Stimulated activated CD4-positive, alpha-beta T cell treated with anti-CD3 and anti-CD28 coated beads, Interleukin-4, amount 100 ng/mL, for 24 hours (primary cell): ENCODE data around the gene PASD1.

Experiments used
- DNase-seq: peaks from one replicate; pipeline ENCODE4 v3.0.0-alpha.2; 2020

PASD1 gene

DNA sequence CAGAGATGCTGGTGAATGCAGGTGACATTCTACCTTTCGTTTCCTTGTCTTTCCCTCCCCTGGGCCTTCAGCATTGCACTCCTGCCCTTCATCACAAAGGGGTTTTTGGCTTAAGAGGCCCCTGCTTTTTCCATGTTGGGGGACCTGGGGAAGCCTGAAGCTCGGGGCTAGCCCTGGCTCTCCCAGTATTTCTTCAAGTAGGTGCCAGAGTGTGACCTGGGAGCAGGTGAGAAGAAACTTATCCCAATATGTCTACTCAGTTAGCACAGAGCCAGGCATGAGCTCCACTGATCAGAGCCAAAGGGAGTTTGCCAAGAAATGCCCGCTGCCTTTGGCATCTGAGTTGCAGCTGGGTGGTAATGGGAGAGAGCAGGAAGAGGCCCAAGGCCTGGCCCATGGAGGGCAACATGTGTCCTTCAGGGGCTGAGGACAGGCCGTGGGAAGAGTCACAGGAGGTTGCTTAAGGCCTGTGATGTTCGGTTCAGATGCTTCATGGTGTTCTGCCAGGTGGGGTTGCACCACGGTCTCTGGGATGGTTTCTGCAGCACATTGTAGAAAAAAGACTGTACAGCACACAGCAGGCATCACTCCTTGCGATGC lies 139.4 kb downstream of the PASD1 start:
- no peak for DNase-seq

- no peak for DNase-seq
Measured at GRCh38 chrX:151703487-151703886, 140.0 kb downstream of the PASD1 start.

- DNase-seq, result no peak
Measured at GRCh38 chrX:151704041-151704663, 140.7 kb downstream of the PASD1 start.

DNA sequence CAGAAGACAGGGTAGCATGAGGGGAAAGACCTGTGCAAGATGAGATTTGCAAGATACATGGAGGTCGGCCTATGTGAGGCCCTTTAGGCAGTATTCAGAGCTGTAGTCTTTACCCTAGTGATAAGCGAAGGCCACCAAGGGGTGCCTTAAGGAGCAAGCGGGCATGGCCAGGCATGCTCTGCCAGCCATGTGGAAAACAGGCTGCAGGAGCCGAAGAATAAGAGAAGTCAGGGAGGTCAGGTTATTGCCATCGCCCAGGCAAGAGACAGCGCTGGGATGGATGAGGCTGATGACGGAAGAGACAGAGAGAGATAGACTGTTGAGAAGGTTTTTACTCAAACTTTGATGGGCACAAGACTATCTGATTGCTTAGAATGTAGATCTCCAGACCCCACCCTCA lies 145.3 kb downstream of the PASD1 start:
- DNase-seq, result no peak

GRCh38 chrX:151710457-151710856 lies 147.0 kb downstream of the PASD1 start:
- DNase-seq, result no peak

DNA sequence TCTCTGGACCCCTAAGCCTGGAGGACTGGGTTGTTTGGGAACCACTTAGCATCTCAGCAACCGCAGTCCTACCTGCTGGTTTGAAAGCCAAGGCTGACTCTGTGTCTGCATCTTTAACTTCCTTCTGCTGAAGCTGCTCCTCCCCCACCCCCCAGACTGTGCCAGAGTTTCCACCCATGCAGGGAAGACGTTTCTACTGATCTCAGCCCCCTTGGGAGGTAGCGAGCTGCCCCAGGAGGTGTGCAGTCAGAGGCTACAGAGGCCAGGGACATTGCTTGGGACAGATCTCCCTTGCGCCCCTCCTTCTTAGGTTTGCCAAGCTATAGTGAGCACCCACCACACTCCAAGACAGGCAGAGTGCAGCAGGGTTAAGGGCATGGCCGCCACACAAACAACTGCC lies 147.7 kb downstream of the PASD1 start:
- DNase-seq, result no peak

DNA sequence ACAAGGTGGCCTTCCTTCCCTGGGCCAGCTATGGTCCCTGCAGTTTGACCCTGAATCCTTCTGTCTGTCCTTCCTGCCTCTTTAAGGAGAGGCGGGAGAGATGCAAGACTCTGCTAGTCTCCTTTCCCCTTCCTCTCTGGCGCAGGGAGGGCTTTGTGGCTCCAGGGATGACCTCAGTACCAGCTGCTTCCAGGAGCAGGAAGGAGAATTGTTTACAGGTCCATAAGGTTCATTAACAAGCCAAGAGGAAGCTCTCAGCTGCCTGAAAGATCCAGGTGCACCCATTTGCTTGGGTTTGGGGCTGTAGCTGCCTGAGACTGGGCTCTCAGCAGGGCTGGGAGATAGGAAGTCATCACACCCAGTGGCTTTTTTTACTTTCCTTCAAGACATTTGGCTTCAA lies 148.3 kb downstream of the PASD1 start:
- no peak for DNase-seq

DNA sequence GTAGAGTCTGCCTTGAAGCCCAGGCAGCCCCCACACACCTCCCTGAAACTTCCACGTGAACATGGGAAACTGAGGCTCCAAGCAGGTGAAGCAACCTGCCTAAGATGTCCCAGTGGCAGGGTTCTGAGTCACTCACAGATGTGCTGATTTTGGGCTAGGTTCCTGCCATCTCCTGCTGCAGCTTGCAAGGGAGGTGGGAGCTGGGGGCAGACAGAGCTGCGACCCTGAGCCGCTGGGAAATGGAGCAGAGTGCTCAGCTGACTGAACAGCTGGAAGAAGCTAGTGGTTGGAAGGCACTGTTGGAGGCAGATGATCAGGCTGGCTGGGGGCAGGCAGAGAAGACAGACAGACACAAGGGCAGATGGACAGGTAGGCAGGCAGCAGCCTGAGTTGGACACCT lies 148.8 kb downstream of the PASD1 start:
- DNase-seq, result no peak

DNA sequence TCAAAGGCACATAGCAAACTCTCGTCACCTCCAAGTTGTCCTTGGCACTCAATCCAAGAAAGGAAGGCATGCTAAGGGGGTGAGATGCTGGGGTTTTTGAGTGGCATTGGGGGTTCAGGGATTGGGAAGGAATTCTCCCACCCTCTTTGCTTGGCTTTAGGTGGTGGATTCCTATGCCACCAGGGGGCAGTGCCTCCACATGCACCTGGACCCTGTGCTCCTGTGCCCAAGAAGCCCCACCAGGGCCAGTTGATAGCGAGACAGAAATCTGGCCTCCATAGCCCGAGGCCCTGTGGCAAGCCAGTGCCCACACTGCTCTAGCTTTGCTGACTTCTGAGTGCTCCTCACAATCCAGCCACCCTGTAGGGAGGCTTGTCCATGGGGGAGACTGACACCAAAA lies 150.4 kb downstream of the PASD1 start:
- no peak for DNase-seq

DNA sequence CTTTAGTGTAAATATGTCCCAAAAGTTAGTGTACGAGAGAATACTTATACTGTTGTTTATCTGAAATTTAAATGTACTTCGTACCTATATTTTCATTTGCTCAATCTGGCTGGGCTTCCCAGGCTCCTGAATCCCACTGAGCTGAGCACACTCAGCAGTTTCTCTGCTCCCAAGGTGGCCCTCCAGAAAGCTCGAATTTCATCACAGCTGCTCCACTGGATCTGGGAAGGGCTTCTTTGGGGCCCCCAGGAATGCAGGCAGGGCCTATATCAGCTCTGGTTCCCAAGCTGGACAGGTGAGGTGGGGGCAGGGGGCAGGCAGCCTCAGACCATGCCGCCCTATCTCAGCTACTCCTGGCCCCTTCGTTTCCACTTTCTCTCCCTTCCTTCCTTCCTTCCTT lies 150.9 kb downstream of the PASD1 start:
- DNase-seq, result no peak

- DNase-seq, result no peak
Measured at GRCh38 chrX:151715752-151716151, 152.3 kb downstream of the PASD1 start, which contains the start of gene FATE1. Gene FATE1 (plus strand): TSS chrX:151716035. CDS start chrX:151716120, 85 bp downstream.

GRCh38 chrX:151722241-151722846 lies 158.9 kb downstream of the PASD1 start:
- no peak for DNase-seq

GRCh38 chrX:151723156-151723760 lies 159.8 kb downstream of the PASD1 start:
- DNase-seq, result no peak

GRCh38 chrX:151724563-151725337 lies 161.3 kb downstream of the PASD1 start:
- DNase-seq, result no peak

- no peak for DNase-seq
Measured at GRCh38 chrX:151725338-151725614, 161.8 kb downstream of the PASD1 start.
